HUES6 (cell line): Measurements from ENCODE around the gene LGALS12.

Experiments used
- H3K27ac ChIP-seq: 2 replicates; pipeline ENCODE4 v1.7.0; 2013; ENCODE audit warnings: low read depth, mild to moderate bottlenecking, low read length, inconsistent platforms
- H3K27me3 ChIP-seq: 2 replicates; pipeline ENCODE4 v1.6.1; 2013; ENCODE audit warnings: low read length; ENCODE audit not compliant: control insufficient read depth, insufficient read depth
- H3K36me3 ChIP-seq: 2 replicates; pipeline ENCODE4 v1.6.1; 2013; ENCODE audit warnings: low read length; ENCODE audit not compliant: control insufficient read depth, insufficient read depth
- H3K4me1 ChIP-seq: 2 replicates; pipeline ENCODE4 v1.6.1; 2013; ENCODE audit warnings: low read length; ENCODE audit not compliant: control insufficient read depth, insufficient read depth
- H3K4me3 ChIP-seq: 2 replicates; pipeline ENCODE4 v1.5.1; 2013; ENCODE audit warnings: low read depth, low read length
- H3K9ac ChIP-seq: one replicate; pipeline ENCODE4 v1.6.1; 2013; ENCODE audit warnings: mild to moderate bottlenecking, low read length
- H3K9me3 ChIP-seq: 2 replicates; pipeline ENCODE4 v1.6.1; 2013; ENCODE audit warnings: low read depth, low read length; ENCODE audit not compliant: control insufficient read depth, insufficient read depth

Gene LGALS12, protein sequence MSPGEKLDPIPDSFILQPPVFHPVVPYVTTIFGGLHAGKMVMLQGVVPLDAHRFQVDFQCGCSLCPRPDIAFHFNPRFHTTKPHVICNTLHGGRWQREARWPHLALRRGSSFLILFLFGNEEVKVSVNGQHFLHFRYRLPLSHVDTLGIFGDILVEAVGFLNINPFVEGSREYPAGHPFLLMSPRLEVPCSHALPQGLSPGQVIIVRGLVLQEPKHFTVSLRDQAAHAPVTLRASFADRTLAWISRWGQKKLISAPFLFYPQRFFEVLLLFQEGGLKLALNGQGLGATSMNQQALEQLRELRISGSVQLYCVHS

DNA sequence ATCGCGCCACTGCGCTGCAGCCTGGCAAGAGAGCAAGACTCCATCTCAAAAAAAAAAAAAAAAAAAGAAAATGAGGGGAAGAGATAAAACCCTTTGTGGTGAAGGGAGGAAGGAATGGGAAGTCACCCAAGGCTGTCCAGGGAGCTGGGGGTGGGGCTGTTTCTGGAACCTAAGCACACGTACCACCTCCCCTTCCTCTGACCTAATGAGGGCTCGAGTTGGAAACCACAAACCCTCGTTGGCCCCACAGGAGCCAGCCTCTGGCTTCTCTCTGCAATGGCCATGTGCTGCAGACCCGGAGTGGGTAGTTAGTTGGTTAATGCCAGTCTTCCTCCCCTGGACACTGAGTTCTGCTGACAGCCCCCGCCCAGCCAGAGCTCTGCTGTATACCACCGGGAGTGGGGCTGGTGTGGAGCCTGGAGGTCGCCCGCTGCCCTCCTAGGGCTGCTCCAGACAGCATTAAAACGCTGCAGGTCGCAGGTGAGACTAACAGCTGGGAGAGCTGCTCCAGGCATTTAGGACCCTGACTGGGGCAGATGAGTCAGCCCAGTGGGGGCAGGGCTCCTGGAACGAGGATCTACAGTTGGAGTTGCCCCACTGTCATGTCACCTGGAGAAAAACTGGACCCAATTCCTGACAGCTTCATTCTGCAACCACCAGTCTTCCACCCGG lies at the start of gene LGALS12:
Gene LGALS12 (plus strand): TSS at position 228 of the 672 bp plus-strand sequence. CDS start 375 bp downstream, at position 603.
- peak within 1 kb of the TSS; percentile 36; the same call in 1 of the 2 replicates for H3K4me3 ChIP-seq
- peaks cover 9% of the 10 kb centered on the region; the same call in 1 of the 2 replicates for H3K9me3 ChIP-seq
- peaks cover 2% of the 10 kb centered on the region; the same call in 1 of the 2 replicates for H3K36me3 ChIP-seq
- no peaks in the 10 kb centered on the region for H3K27me3 ChIP-seq
- peaks cover 46% of the 10 kb centered on the region for H3K4me1 ChIP-seq
- H3K9ac ChIP-seq = peak within 1 kb of the TSS; percentile 77
- peak within 1 kb of the TSS; percentile 69; the same call in 1 of the 2 replicates for H3K27ac ChIP-seq

DNA sequence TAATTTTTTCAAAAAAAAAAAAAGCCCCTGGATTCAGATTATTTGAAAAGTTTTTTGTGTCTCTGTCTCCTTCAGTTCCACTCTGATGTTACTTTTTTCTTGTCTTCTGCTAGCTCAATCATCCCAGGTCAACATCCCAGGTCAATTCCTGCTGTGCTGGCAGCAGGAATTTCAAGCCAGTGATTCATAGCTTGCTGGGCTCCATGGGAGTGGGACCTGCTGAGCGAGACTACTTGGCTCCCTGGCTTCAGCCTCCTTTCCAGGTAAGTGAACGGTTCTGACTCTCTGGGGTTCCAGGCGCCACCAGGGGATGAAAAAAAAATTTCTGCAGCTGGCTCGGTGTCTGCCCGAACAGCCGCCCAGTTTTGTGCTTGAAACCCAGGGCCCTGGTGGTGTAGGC lies 46.3 kb upstream of the LGALS12 start:
- Histone ChIP-seq H3K27ac (peak overlapping the region; percentile 84; the same call in 1 of the 2 replicates), H3K9ac (peak overlapping the region; percentile 91), H3K4me1 (peaks cover 29% of the 10 kb centered on the region), H3K36me3 (peaks cover 31% of the 10 kb centered on the region), H3K4me3 (peak overlapping the region; percentile 43; the same call in 1 of the 2 replicates), H3K9me3 (peaks cover 9% of the 10 kb centered on the region; the same call in 1 of the 2 replicates), H3K27me3 (no peaks in the 10 kb centered on the region)

DNA sequence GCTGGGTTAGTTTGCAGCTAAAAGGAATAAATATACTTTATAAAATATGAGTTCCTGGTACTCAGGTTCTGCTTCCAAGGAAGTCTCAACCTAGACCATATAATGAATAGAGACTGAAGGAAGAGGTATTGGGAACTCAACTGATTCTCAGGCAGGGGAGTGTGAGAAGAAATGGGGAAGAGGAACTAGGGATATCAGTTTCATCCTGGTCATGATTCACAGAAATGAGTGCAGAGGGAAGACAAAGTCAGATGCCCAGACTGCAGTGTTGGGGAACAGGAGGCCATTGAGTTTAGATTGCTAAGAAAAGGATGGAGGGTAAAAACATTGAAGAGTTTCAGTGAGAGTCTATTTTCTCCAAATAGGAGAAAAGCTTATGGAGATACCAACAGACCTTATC lies 43.7 kb upstream of the LGALS12 start:
- Histone ChIP-seq H3K9me3 (peaks cover 11% of the 10 kb centered on the region; the same call in 1 of the 2 replicates), H3K9ac (no peak overlapping the region), H3K4me3 (no peak overlapping the region), H3K36me3 (peaks cover 47% of the 10 kb centered on the region), H3K27ac (no peak overlapping the region), H3K27me3 (no peaks in the 10 kb centered on the region), H3K4me1 (peaks cover 29% of the 10 kb centered on the region)

DNA sequence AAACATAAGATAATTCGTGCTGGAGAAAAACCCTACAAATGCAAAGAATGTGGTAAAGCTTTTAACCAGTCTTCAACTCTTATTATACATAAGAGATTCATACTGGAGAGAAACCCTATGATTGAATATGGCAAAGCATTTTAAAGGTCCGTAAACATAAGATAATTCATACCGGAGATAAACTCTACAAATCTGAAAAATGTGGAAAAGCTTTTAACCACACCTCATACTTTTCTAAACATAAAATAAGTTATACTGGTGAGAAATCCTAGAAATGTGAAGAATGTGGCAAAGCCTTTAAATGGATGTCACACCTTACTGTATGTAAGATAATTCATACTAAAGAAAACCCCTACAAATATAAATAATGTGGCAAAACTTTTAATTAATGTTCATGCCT lies 35.6 kb upstream of the LGALS12 start:
- H3K9me3 ChIP-seq = peaks cover 25% of the 10 kb centered on the region
- H3K4me1 ChIP-seq = no peaks in the 10 kb centered on the region
- H3K4me3 ChIP-seq = no peak overlapping the region
- no peaks in the 10 kb centered on the region for H3K27me3 ChIP-seq
- H3K27ac ChIP-seq = no peak overlapping the region
- H3K36me3 ChIP-seq = peaks cover 18% of the 10 kb centered on the region
- no peak overlapping the region for H3K9ac ChIP-seq

DNA sequence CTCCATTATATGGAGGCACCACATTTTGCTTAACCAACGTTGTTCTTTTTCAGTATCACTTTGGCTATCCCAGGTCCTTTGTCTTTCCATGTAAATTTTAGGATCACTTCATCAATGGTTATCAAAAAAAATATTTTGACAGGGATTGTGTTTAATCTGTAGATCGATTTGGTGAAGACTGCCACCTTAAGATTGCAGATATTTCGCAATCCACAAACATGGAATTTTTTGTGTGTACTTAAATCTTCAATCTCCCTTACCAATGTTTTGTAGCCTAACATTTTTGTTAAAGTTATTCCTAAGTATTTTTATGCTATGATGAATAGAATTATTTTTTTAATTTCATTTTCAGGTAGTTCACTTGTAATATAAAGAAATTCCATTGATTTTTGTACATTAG lies 33.5 kb upstream of the LGALS12 start:
- Histone ChIP-seq H3K4me3 (no peak overlapping the region), H3K4me1 (no peaks in the 10 kb centered on the region), H3K9ac (no peak overlapping the region), H3K27ac (no peak overlapping the region), H3K27me3 (no peaks in the 10 kb centered on the region), H3K9me3 (peaks cover 36% of the 10 kb centered on the region), H3K36me3 (peaks cover 9% of the 10 kb centered on the region; the same call in 1 of the 2 replicates)

DNA sequence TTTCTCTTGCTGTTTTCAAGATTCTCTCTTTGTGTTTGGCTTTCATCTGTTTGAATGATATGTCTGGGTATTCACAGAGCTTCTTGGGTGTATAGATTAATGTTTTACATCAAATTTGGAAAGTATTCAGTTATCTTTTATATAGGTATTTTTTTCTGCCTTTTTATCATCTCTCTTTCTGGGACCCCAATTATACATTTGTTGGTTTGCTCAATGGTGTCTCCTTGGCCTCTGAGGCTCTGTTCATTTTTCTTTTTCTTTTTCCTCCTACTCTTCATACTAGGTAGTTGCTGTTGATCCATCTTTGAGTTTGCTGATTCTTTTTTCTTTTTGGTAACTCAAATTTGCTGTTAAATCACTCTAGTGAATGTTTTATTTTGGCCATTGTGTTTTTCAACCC lies 29.3 kb upstream of the LGALS12 start:
- no peaks in the 10 kb centered on the region for H3K27me3 ChIP-seq
- 0 out of 2 replicates have a peak, but pooled peaks cover 7% of the 10 kb centered on the region for H3K4me1 ChIP-seq
- no peak overlapping the region for H3K27ac ChIP-seq
- peaks cover 12% of the 10 kb centered on the region; the same call in 1 of the 2 replicates for H3K36me3 ChIP-seq
- no peak overlapping the region for H3K4me3 ChIP-seq
- no peak overlapping the region for H3K9ac ChIP-seq
- H3K9me3 ChIP-seq = peaks cover 26% of the 10 kb centered on the region

DNA sequence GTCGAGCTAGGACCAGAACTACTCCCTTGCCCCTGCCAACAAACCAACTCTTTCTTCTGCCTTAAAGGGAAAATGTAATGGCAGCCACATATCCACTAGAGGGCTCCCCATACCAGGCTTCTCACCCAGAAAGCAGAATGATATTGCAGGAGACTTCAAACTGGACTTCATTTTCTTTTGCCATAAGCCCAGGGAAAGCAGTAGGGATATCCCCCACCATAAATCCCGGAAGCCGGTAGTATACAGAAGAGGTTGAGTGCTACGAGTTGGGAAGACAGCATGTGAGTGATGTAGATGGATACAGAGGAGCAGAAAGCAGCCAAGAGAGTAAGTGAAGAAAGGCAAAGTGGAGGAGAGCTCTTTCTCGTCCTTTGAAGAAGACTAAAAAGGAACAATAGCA lies 27.0 kb upstream of the LGALS12 start:
- H3K4me3 ChIP-seq = no peak overlapping the region
- peaks cover 12% of the 10 kb centered on the region; the same call in 1 of the 2 replicates for H3K36me3 ChIP-seq
- no peak overlapping the region for H3K27ac ChIP-seq
- H3K4me1 ChIP-seq = 0 out of 2 replicates have a peak, but pooled peaks cover 7% of the 10 kb centered on the region
- peaks cover 22% of the 10 kb centered on the region for H3K9me3 ChIP-seq
- H3K27me3 ChIP-seq = no peaks in the 10 kb centered on the region
- H3K9ac ChIP-seq = no peak overlapping the region

DNA sequence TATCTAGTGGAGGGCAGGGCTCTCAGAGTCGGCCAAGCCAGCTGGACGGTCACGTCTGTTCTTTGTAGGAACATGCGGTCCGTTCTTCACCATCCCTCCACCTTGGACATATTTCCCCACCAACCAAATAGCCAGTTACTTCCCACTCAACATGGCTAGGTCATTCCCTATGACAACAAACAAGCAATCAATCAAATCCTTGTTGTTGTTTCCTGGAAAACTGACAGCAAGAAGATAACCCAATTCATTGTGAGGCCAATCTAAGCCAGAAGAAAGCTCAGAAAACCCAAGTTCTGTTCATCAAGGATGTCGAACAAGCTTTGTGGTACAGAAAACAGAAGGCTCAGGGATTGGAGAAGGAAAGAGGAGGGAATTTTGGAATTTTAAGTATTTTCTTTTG lies 25.8 kb upstream of the LGALS12 start:
- 0 out of 2 replicates have a peak, but pooled peaks cover 7% of the 10 kb centered on the region for H3K4me1 ChIP-seq
- peaks cover 28% of the 10 kb centered on the region for H3K9me3 ChIP-seq
- no peak overlapping the region for H3K4me3 ChIP-seq
- H3K27ac ChIP-seq = no peak overlapping the region
- H3K27me3 ChIP-seq = no peaks in the 10 kb centered on the region
- peaks cover 12% of the 10 kb centered on the region; the same call in 1 of the 2 replicates for H3K36me3 ChIP-seq
- H3K9ac ChIP-seq = no peak overlapping the region

DNA sequence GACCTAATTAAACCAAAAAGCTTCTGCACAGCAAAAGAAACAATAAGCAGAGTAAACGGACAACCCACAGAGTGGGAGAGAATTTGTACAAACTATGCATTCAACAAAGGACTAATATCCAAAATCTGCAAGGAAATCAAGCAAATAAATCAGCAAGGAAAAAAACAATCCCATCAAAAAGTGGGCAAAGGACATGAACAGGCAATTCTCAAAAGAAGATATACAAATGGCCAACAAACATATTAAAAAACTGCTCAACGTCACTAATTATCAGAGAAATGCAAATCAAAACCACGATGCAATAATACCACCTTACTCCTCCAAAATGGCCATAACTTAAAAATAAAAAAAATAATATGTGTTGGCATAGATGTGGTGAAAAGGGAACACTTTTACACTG lies 20.1 kb upstream of the LGALS12 start:
- Histone ChIP-seq H3K4me3 (no peak overlapping the region), H3K36me3 (peaks cover 9% of the 10 kb centered on the region), H3K9ac (no peak overlapping the region), H3K4me1 (peaks cover 21% of the 10 kb centered on the region; the same call in 1 of the 2 replicates), H3K27me3 (no peaks in the 10 kb centered on the region), H3K27ac (no peak overlapping the region), H3K9me3 (peaks cover 32% of the 10 kb centered on the region)

DNA sequence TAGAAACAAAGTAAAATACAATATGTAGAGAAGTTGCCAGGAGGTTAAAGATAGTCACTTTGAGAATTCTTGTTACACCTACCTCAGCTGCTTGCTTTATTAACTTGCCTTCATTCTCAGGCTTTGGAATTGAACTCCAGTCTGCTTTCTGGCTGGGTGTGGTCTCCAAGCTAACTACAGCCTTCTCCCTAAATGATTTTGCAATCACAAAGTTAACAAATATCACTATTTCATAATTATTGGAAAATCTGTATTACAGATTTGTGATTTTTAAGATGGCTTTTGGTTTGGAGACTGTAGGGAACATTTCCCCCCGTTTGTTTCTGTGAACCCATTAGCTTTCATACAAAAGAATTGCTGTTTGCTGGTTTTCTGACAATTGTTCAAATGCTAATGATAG lies 17.1 kb upstream of the LGALS12 start:
- Histone ChIP-seq H3K4me1 (peaks cover 21% of the 10 kb centered on the region; the same call in 1 of the 2 replicates), H3K27ac (peak overlapping the region; percentile 18; the same call in 1 of the 2 replicates), H3K4me3 (peak overlapping the region; percentile 5; the same call in 1 of the 2 replicates), H3K36me3 (peaks cover 9% of the 10 kb centered on the region), H3K27me3 (no peaks in the 10 kb centered on the region), H3K9ac (no peak overlapping the region), H3K9me3 (peaks cover 36% of the 10 kb centered on the region)

DNA sequence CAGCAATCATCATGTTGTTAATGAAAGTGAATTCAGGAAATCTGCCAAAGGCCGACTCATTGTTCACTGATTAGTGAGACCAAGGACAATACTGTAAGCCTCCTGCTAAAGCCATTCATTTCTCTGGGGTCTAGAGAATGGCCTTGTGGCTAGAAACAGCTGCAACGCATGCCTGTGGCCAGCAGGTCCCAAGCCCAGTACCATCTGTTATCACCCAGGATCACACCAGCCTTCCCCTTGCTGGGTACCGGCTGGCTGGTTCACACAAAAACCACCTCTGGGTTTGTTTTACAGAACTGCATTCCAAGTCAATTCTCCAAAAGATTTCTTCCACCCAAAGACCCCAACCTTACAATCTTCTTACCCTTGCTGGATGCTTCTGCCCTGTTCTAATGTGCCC lies 16.0 kb upstream of the LGALS12 start:
- Histone ChIP-seq H3K27ac (peak overlapping the region; percentile 78; the same call in 1 of the 2 replicates), H3K9ac (peak overlapping the region; percentile 79), H3K4me3 (peak overlapping the region; percentile 71), H3K27me3 (no peaks in the 10 kb centered on the region), H3K9me3 (peaks cover 31% of the 10 kb centered on the region), H3K36me3 (peaks cover 9% of the 10 kb centered on the region), H3K4me1 (peaks cover 21% of the 10 kb centered on the region; the same call in 1 of the 2 replicates)
